Ascending aorta (tissue), 2 donors: ENCODE data around the gene CLIC3. TPM values are rescaled to one million over a fixed set of nuclear protein-coding genes. Genes with fewer than 3 reads are reported as not detected.

Experiments used
- DNase-seq, 2 donors: peaks; one replicate each; pipeline ENCODE4 v3.0.0-alpha.2; 2019; ENCODE audit warnings: low spot score in 2 of 2
- H3K27ac ChIP-seq, 2 donors: fragments of 200-600 bp; sonication (generic); one replicate each; pipeline ENCODE4 v1.5.1; 2016 to 2017; ENCODE audit warnings: mild to moderate bottlenecking in 1 of 2
- H3K27me3 ChIP-seq: fragments of 200-600 bp; sonication (generic); one replicate; pipeline ENCODE4 v1.5.1; 2017
- H3K36me3 ChIP-seq, 2 donors: fragments of 200-600 bp; sonication (generic); one replicate each; pipeline ENCODE4 v1.5.1; 2016
- H3K4me1 ChIP-seq, 2 donors: fragments of 200-600 bp; sonication (generic); one replicate each; pipeline ENCODE4 v1.5.1; 2016 to 2017; ENCODE audit warnings: mild to moderate bottlenecking in 1 of 2
- H3K4me3 ChIP-seq, 2 donors: fragments of 200-600 bp; sonication (generic); one replicate each; pipeline ENCODE4 v1.5.1; 2016 to 2017; ENCODE audit warnings: mild to moderate bottlenecking in 1 of 2
- H3K9me3 ChIP-seq, 2 donors: fragments of 200-600 bp; sonication (generic); one replicate each; pipeline ENCODE4 v1.5.1; 2016
- CTCF ChIP-seq, 3 experiments: fragments of 200-600 bp in 2 of 3; fragments of 450-650 bp in 1 of 3; sonication (generic) in 2 of 3; IDR thresholded peaks; one replicate each; pipeline ENCODE4 v1.5.1; 2016 to 2019; ENCODE audit warnings: antibody characterized with exemption in 3 of 3, mild to moderate bottlenecking in 1 of 3, moderate library complexity in 1 of 3
- intact Hi-C: fragments of 100-400 bp; cut with DNase I; formaldehyde crosslinking; loops from one replicate; pipeline ENCODE4 v1.15.1; 2023
- total RNA-seq: library from RNA; depleted of rRNA; stranded (reverse); fragments of >200 nt; gene quantifications from one replicate; pipeline ENCODE4 v1.1.0, GENCODE V29; 2016

CLIC3 gene
- total RNA-seq, 1 donor from 2014 or later: 2.8 TPM

- no peak overlapping the region for H3K27ac ChIP-seq
- no peak for TF ChIP-seq CTCF (IDR thresholded peaks at IDR 0.05)
Measured at GRCh38 chr9:136958898-136959850, 37.2 kb downstream of the CLIC3 start.

GRCh38 chr9:136958473-136958872 lies 37.9 kb downstream of the CLIC3 start:
- intact Hi-C loops: no loop called here
- Histone ChIP-seq H3K27me3 (no peaks in the 10 kb centered on the region), H3K27ac (no peak overlapping the region), H3K4me3 (no peak overlapping the region), H3K4me1 (peaks cover 5 to 14% of the 10 kb centered on the region in 2 donors), H3K9me3 (no peaks in the 10 kb centered on the region), H3K36me3 (no peaks in the 10 kb centered on the region)
- TF ChIP-seq CTCF (IDR thresholded peaks at IDR 0.05): no peak
- no peak for DNase-seq

More at GRCh38 chr9:136958898-136959850, 37.2 kb downstream of the CLIC3 start:
- Histone ChIP-seq H3K27me3 (no peaks in the 10 kb centered on the region), H3K9me3 (no peaks in the 10 kb centered on the region), H3K36me3 (no peaks in the 10 kb centered on the region), H3K4me3 (no peak overlapping the region), H3K4me1 (peaks cover 5 to 14% of the 10 kb centered on the region in 2 donors)
- intact Hi-C loops: no loop called here
- DNase-seq: no peak

- no peak for DNase-seq
- peaks cover 5 to 14% of the 10 kb centered on the region in 2 donors for H3K4me1 ChIP-seq
- intact Hi-C loops: no loop called here
- no peak overlapping the region for H3K4me3 ChIP-seq
- H3K9me3 ChIP-seq: no peaks in the 10 kb centered on the region
- H3K36me3 ChIP-seq: no peaks in the 10 kb centered on the region
- no peak for TF ChIP-seq CTCF (IDR thresholded peaks at IDR 0.05)
- H3K27me3 ChIP-seq: no peaks in the 10 kb centered on the region
- H3K27ac ChIP-seq: no peak overlapping the region
Measured at GRCh38 chr9:136957901-136958300, 38.5 kb downstream of the CLIC3 start.

GRCh38 chr9:136957461-136957860 lies 38.9 kb downstream of the CLIC3 start:
- no peak for DNase-seq
- Histone ChIP-seq H3K9me3 (no peaks in the 10 kb centered on the region), H3K36me3 (no peaks in the 10 kb centered on the region), H3K4me3 (no peak overlapping the region), H3K27ac (no peak overlapping the region), H3K27me3 (no peaks in the 10 kb centered on the region), H3K4me1 (peaks cover 5 to 14% of the 10 kb centered on the region in 2 donors)
- intact Hi-C loops: no loop called here
- TF ChIP-seq CTCF (IDR thresholded peaks at IDR 0.05): no peak

- H3K27ac ChIP-seq: no peak overlapping the region
- peaks cover 5 to 7% of the 10 kb centered on the region in 2 donors for H3K4me1 ChIP-seq
- H3K4me3 ChIP-seq: no peak overlapping the region
- no peaks in the 10 kb centered on the region for H3K36me3 ChIP-seq
- H3K27me3 ChIP-seq: no peaks in the 10 kb centered on the region
- intact Hi-C loops: no loop called here
- no peak for DNase-seq
- H3K9me3 ChIP-seq: no peaks in the 10 kb centered on the region
- TF ChIP-seq CTCF (IDR thresholded peaks at IDR 0.05): no peak
Measured at GRCh38 chr9:136956604-136957003, 39.8 kb downstream of the CLIC3 start.
